ENCODE data around the gene SH3PXD2A.

DNA sequence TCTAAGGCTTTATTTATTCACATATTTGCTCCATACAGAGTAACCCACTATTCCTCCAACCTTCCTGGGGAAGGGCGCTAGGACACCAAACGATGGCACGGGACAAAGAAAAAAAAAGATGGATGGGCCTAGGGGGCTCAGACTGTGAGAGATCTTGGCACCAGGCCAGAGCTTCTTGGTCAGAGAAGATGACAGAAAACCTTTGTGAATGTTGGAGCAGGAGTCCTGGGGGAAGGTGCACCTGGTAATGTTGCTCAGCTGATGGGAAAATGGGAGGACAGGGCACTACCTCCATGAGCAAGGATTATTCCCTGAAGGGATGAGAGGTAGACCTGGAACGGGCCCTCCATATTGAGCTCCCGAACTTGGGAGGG lies 1.4 kb upstream of the SH3PXD2A start:
- TF ChIP-seq, protein P1, sequence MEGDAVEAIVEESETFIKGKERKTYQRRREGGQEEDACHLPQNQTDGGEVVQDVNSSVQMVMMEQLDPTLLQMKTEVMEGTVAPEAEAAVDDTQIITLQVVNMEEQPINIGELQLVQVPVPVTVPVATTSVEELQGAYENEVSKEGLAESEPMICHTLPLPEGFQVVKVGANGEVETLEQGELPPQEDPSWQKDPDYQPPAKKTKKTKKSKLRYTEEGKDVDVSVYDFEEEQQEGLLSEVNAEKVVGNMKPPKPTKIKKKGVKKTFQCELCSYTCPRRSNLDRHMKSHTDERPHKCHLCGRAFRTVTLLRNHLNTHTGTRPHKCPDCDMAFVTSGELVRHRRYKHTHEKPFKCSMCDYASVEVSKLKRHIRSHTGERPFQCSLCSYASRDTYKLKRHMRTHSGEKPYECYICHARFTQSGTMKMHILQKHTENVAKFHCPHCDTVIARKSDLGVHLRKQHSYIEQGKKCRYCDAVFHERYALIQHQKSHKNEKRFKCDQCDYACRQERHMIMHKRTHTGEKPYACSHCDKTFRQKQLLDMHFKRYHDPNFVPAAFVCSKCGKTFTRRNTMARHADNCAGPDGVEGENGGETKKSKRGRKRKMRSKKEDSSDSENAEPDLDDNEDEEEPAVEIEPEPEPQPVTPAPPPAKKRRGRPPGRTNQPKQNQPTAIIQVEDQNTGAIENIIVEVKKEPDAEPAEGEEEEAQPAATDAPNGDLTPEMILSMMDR (IDR thresholded peaks at IDR 0.05) = no peak
- no peak for TF ChIP-seq POLR2A (IDR thresholded peaks at IDR 0.05)

Data from Peyer's patch (tissue), 4 donors.